Breast epithelium (tissue), 3 donors: ENCODE measurements around the gene AFG1L.

Experiments
- CTCF ChIP-seq, 3 donors: fragments of 450-650 bp; IDR thresholded peaks; one replicate each; pipeline ENCODE4 v1.5.1; 2016 to 2017; ENCODE audit warnings: antibody characterized with exemption in 3 of 3, mild to moderate bottlenecking in 3 of 3, moderate library complexity in 3 of 3
- POLR2AphosphoS5 ChIP-seq, 3 donors: sonication (generic); formaldehyde crosslinking; IDR thresholded peaks; one replicate each; pipeline ENCODE4 v1.6.1; 2017; ENCODE audit warnings: antibody characterized with exemption in 3 of 3

DNA sequence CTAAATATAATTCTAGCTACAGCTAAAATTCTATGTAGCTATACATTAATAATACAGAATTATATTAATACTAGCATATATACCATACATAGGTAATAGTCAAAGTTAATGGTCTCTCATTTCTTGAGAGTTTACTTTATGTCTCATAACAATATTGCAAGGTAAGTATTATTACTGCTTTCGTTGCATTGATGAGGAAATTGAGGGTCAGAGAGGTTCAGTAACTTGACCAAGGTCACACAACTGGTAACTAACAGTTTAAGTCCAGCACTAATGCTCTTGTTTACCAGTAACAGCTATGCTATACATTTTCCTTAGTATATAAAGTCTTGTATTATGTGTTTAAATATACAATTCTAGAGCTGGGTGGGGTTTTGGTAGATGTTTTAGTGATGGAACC lies 67.6 kb downstream of the AFG1L start:
- no peak for TF ChIP-seq CTCF (IDR thresholded peaks at IDR 0.05)
- no peak for TF ChIP-seq POLR2AphosphoS5 (IDR thresholded peaks at IDR 0.05)
